ENCODE data around the gene CYP2A6. TPM values are rescaled to one million over a fixed set of nuclear protein-coding genes. Genes with fewer than 3 reads are reported as not detected.

CYP2A6 gene
- total RNA-seq, 2 experiments from 2014 or later = not detected

DNA sequence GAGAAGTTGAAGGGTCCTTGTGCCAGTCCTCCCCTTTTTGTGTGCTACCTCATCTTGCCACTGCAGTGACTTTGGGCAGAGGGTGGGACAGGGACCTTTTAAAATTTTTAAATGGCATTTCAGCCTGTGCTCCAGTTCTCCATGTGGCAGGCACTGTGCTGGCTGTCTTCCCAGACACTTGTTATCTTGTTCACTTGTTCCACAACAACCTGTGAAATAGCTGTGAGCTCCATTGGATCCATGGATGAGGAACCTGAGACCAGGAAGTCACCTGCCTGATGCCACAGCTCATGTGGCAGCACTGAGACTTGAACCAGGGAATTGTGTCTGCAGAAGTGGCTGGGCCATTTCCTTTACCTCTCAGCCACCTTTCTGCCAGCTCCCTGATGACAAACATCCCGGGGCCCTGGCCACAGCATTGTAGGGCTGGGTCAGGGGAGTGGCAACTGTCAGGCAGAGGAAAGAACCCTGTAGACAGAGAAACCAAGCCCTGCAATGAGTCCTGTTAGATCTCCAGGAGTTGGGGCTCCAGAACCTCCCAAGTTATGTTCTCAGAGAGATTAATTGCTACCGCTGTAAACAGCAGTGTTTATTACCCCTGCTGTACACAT lies 44.9 kb downstream of the CYP2A6 start:
- Mint-ChIP-seq H3K27ac (peak overlapping the region; percentile 93), H3K4me1 (peaks cover 73% of the 10 kb centered on the region), H3K9me3 (ENCODE audit: low read depth) (no peaks in the 10 kb centered on the region), H3K27me3 (no peaks in the 10 kb centered on the region), H3K36me3 (ENCODE audit: low read depth) (peaks cover 39% of the 10 kb centered on the region), H3K4me3 (peak overlapping the region; percentile 91)
- ChIA-PET POLR2A (interaction anchor here (1.4 kb wide), 1 partner anchor 27 kb away, joined by 4 read pairs; the partner anchor contains the start of gene RAB4B), CTCF (interaction anchor here (0.6 to 2.5 kb wide), 10 partner anchors 19 to 1905 kb away, joined by 3 to 17 read pairs (median 4); partner anchors contain the start of genes COQ8B, ITPKC, NFKBIB and RAB4B)
- peak; percentile 61 for DNase-seq
- ATAC-seq = no peak
- intact Hi-C loops (cut with DNase I, micrococcal nuclease) = no loop called here

DNA sequence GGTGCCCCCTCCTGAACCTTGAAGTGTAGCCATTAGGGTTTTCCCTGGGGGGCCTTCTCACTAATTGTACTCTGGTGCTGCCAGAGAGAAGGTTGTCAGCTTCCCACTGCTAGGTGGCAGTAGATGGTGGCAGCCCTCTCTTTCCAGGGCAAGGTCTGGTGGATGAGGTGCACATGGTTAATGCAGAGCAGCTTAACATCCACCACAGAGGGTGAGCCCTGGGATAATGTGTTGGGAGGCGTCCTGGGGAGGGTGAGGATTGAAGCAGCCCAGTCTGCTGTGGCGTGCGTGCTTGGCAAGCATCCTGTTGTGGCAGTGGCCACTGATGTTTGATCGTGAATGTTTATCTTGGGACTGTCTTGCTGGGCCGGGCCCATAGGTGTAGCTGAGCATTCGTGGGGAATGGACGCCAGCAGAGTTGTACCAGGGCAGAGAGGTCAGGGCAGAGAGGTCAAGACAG lies 45.4 kb downstream of the CYP2A6 start:
- Mint-ChIP-seq H3K27ac (peak overlapping the region; percentile 93), H3K27me3 (no peaks in the 10 kb centered on the region), H3K4me3 (peak overlapping the region; percentile 91), H3K36me3 (ENCODE audit: low read depth) (peaks cover 43% of the 10 kb centered on the region), H3K9me3 (ENCODE audit: low read depth) (no peaks in the 10 kb centered on the region), H3K4me1 (peaks cover 76% of the 10 kb centered on the region)
- ATAC-seq (no peak), DNase-seq (peak; percentile 36)
- ChIA-PET POLR2A (interaction anchor here (1.4 kb wide), 1 partner anchor 26 kb away, joined by 4 read pairs; the partner anchor contains the start of gene RAB4B), CTCF (interaction anchor here (0.6 to 2.5 kb wide), 6 partner anchors 19 to 1936 kb away, joined by 3 to 10 read pairs (median 3); no protein-coding TSS in a partner anchor)
- intact Hi-C loops (cut with DNase I, micrococcal nuclease) = loop anchor here in 1 of 2 experiments (5.0 kb wide), 1 partner anchor 973 kb away; the partner anchor contains the start of gene DYRK1B

DNA sequence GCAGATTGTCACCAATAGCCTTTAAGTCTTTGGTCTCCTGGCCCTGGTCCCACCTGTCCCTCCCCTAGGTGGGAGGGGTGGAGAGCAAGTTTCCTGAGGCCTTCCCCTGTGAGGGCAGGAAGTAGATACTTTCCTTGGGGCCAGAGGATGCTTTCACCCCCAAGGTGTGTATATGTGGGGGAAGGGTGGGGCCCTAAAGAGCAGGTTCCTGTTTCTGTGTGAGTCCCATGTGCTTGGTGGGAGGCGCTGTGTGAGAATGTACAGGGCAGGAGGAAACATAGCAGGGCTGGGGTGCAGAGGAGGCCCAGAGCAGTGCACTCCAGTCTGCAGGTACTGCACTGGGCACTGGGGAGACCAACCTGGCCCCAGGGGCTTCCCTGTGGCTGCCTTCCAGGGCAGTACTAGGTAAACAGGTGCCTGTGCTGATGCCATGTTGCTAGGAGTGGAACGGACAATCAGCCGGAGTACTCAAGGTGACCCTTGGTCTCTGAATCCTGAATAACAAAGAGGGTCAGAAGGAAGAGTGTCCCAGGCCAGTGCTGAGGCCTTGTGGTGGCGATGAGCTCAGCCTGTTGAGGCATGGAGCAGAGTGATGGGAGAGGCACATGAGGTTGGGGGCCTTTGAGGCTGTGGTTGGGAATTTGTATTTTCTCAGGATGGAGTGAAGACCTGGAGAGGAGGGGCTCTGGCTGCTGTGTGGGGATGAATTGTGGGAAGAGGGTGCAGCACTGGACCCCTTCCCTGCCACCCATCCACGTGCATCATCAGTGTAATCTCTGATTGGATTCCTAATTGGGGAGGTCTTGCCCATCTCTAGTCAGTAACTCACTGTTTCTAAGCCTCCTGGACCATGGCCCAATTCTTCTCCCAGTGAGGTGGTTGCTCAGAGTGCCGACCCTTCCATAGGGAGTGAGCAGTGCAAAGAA lies 46.1 kb downstream of the CYP2A6 start:
- peak; percentile 80 for DNase-seq
- CTCF ChIA-PET = interaction anchor here (0.6 to 2.0 kb wide), 5 partner anchors 20 to 1935 kb away, joined by 3 to 7 read pairs (median 3); partner anchors contain the start of genes ACTMAP, COQ8B and ITPKC
- Mint-ChIP-seq H3K36me3 (ENCODE audit: low read depth) (peaks cover 43% of the 10 kb centered on the region), H3K27ac (peak overlapping the region; percentile 93), H3K27me3 (no peaks in the 10 kb centered on the region), H3K9me3 (ENCODE audit: low read depth) (no peaks in the 10 kb centered on the region), H3K4me3 (peak overlapping the region; percentile 91), H3K4me1 (peaks cover 76% of the 10 kb centered on the region)
- intact Hi-C loops (cut with DNase I, micrococcal nuclease) = loop anchor here in 1 of 2 experiments (5.0 kb wide), 1 partner anchor 972 kb away; the partner anchor contains the start of gene DYRK1B
- POLR2A ChIA-PET = interaction anchor here (0.6 to 1.4 kb wide), 4 partner anchors 26 to 189 kb away, joined by 3 to 4 read pairs (median 4); partner anchors contain the start of genes ACTMAP and RAB4B
- peak; percentile 63 for ATAC-seq

DNA sequence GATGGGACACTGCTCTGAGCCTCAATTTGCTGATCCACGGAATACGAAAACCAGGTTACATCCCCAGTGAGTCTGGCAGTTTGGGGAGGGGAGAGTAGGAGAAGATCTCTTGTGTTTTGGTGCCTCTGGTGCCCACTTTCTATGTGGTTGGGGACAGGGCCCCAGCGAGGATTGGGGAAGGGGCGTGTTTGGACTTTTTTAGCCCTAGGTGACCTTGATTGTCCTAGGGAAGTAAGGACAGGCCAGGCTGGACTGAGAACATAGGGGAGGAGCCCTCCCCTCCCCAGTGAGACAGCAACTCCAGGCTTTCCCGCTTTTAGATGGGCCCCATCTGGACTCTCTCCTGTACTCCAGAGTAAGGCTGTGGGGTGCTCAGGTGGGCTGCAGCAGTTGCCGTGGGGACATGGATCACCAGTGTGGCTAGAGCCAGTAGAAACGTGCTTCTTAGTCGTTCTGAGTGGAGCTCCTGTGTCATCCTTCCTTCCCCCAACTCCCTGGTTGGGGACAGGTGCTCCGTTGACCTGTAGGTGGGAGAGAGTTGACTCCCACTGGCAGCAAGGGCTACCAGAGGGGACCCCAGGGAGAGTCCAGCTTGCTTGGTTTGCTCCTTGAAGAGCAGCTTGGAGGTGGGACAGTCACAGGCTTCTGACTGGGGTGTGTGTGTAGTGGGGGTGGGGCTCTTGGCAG lies 46.9 kb downstream of the CYP2A6 start:
- Mint-ChIP-seq H3K9me3 (ENCODE audit: low read depth) (no peaks in the 10 kb centered on the region), H3K4me1 (peaks cover 79% of the 10 kb centered on the region), H3K27ac (peak overlapping the region; percentile 93), H3K36me3 (ENCODE audit: low read depth) (peaks cover 41% of the 10 kb centered on the region), H3K4me3 (peak overlapping the region; percentile 91), H3K27me3 (no peaks in the 10 kb centered on the region)
- ChIA-PET POLR2A (interaction anchor here (0.6 to 1.0 kb wide), 3 partner anchors 48 to 188 kb away, joined by 3 to 4 read pairs (median 4); partner anchors contain the start of gene ACTMAP), CTCF (interaction anchor here (0.6 to 1.1 kb wide), 4 partner anchors 45 to 379 kb away, joined by 3 to 7 read pairs (median 3); partner anchors contain the start of genes ACTMAP, COQ8B and ITPKC)
- DNase-seq = no peak
- intact Hi-C loops (cut with DNase I, micrococcal nuclease) = loop anchor here in 1 of 2 experiments (5.0 kb wide), 1 partner anchor 971 kb away; the partner anchor contains the start of gene DYRK1B
- no peak for ATAC-seq

DNA sequence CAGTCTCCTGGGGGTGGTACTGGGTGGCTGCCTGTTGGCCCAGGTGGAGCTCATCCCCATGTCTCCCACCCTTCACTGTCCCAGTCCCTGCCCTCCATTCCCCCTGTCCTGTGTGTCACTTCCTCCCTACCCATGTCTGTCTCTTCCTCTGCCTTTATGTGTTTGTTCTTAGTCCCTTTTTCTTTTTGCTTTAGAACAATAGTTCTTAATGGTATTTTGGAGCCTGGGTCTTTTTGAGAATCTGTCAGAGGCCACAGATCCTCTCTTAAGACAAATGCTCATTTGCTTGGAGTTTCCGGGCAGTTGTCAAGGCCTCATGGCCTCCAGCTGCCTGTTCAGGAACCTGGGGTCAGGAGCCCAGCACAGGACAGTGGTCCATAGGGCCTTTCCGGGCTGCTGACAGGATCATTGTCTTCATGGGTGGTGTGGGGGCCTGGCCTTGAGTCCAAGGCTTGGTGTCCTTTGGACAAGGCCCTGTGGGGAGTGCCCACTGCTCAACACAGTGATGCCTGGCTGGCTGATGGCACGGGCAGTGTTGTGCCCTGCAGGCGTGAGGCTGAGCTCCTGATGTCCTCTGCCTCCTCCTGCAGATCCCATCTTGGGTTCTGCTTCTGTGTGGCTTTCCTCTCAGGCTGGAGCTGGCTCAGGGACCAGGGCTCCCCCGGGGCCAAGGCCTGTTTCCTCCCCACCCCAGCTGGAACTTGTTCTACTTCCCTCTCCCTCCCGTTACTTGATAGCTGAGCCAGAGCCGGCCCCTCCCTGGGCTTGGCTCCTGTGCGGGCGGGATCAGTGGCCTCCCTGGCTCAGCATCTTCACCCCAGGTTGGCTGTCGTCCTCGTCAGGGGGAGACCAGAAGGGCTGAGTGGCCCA lies 47.7 kb downstream of the CYP2A6 start:
- CTCF ChIA-PET = interaction anchor here (0.6 to 1.1 kb wide), 5 partner anchors 24 to 378 kb away, joined by 3 to 7 read pairs (median 3); partner anchors contain the start of genes ACTMAP, COQ8B, ITPKC and RAB4B
- DNase-seq (peak; percentile 13), ATAC-seq (no peak)
- H3K36me3 Mint-ChIP-seq (ENCODE audit: low read depth) = peaks cover 40% of the 10 kb centered on the region
- intact Hi-C loops (cut with DNase I, micrococcal nuclease) = loop anchor here in 1 of 2 experiments (5.0 kb wide), 1 partner anchor 970 kb away; the partner anchor contains the start of gene DYRK1B
- peaks cover 82% of the 10 kb centered on the region for H3K4me1 Mint-ChIP-seq
- POLR2A ChIA-PET = interaction anchor here (0.6 to 1.0 kb wide), 2 partner anchors 24 to 52 kb away, joined by 3 to 4 read pairs; partner anchors contain the start of gene ACTMAP
- no peaks in the 10 kb centered on the region for H3K27me3 Mint-ChIP-seq
- H3K4me3 Mint-ChIP-seq = peak overlapping the region; percentile 91
- H3K27ac Mint-ChIP-seq = peak overlapping the region; percentile 93
- H3K9me3 Mint-ChIP-seq (ENCODE audit: low read depth) = no peaks in the 10 kb centered on the region

DNA sequence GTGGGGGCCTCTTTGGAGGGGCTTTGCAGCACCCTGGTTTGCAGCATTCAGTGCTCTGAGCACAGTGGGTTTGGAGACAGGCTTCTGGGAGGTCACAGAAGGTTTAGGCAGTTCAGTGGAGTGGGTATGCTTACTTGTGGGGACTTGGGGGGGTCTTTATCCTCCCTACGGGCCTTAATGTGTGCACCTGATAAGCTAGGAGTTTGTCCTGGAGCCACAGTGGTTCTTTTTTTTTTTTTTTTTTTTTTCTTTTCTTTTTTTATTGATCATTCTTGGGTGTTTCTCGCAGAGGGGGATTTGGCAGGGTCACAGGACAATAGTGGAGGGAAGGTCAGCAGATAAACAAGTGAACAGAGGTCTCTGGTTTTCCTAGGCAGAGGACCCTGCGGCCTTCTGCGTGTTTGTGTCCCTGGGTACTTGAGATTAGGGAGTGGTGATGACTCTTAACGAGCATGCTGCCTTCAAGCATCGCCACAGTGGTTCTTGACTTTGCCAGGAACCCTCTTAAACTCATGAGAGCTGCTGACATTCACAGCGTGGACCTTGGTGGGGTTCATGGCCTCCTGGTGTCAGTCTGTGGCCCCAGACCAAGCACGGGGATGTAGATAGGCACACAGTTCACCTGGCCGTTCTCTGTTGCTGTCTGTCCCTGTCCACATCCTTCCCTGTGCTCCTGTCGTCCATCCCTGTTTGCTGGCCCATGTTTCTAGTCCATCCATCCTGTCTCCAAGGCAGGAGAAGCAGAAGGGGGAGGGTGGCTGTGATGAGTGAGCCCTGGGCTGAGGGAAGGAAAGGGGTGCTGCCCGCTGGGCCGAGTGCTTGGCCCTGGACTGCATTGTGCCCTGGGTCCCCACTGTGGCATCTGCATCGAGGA lies 48.6 kb downstream of the CYP2A6 start:
- Mint-ChIP-seq H3K27me3 (no peaks in the 10 kb centered on the region), H3K27ac (peak overlapping the region; percentile 93), H3K4me1 (peaks cover 80% of the 10 kb centered on the region), H3K36me3 (ENCODE audit: low read depth) (peaks cover 32% of the 10 kb centered on the region), H3K4me3 (peak overlapping the region; percentile 91), H3K9me3 (ENCODE audit: low read depth) (no peaks in the 10 kb centered on the region)
- intact Hi-C loops (cut with DNase I, micrococcal nuclease) = loop anchor here in 1 of 2 experiments (5.0 kb wide), 1 partner anchor 969 kb away; the partner anchor contains the start of gene DYRK1B
- ChIA-PET CTCF (interaction anchor here (1.1 kb wide), 1 partner anchor 24 kb away, joined by 3 read pairs; the partner anchor contains the start of gene RAB4B), POLR2A (no interaction called here)
- DNase-seq (no peak), ATAC-seq (no peak)

DNA sequence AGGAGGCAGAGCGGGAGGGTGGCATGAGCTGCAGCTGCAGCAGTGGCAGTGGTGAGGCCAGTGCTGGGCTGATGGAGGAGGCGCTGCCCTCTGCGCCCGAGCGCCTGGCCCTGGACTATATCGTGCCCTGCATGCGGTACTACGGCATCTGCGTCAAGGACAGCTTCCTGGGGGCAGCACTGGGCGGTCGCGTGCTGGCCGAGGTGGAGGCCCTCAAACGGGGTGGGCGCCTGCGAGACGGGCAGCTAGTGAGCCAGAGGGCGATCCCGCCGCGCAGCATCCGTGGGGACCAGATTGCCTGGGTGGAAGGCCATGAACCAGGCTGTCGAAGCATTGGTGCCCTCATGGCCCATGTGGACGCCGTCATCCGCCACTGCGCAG lies 49.3 kb downstream of the CYP2A6 start:
- POLR2A ChIA-PET = interaction anchor here (1.1 kb wide), 1 partner anchor 22 kb away, joined by 3 read pairs; no protein-coding TSS in a partner anchor
- CTCF ChIA-PET = interaction anchor here (1.1 kb wide), 1 partner anchor 23 kb away, joined by 3 read pairs; the partner anchor contains the start of gene RAB4B
- Mint-ChIP-seq H3K36me3 (ENCODE audit: low read depth) (peaks cover 31% of the 10 kb centered on the region), H3K27ac (no peak overlapping the region), H3K9me3 (ENCODE audit: low read depth) (no peaks in the 10 kb centered on the region), H3K4me3 (peak overlapping the region; percentile 91), H3K27me3 (no peaks in the 10 kb centered on the region), H3K4me1 (peaks cover 74% of the 10 kb centered on the region)
- ATAC-seq (no peak), DNase-seq (no peak)
- intact Hi-C loops (cut with DNase I, micrococcal nuclease) = loop anchor here in 1 of 2 experiments (5.0 kb wide), 1 partner anchor 969 kb away; the partner anchor contains the start of gene DYRK1B

DNA sequence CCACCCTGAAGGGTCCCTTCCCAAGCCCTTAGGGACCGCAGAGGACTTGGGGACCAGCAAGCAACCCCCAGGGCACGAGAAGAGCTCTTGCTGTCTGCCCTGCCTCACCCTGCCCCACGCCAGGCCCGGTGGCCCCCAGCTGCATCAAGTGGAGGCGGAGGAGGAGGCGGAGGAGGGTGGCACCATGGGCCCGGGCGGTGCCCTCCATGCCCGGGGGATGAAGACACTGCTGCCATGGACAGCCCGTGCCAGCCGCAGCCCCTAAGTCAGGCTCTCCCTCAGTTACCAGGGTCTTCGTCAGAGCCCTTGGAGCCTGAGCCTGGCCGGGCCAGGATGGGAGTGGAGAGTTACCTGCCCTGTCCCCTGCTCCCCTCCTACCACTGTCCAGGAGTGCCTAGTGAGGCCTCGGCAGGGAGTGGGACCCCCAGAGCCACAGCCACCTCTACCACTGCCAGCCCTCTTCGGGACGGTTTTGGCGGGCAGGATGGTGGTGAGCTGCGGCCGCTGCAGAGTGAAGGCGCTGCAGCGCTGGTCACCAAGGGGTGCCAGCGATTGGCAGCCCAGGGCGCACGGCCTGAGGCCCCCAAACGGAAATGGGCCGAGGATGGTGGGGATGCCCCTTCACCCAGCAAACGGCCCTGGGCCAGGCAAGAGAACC lies 49.8 kb downstream of the CYP2A6 start:
- H3K9me3 Mint-ChIP-seq (ENCODE audit: low read depth) = no peaks in the 10 kb centered on the region
- peak overlapping the region; percentile 88 for H3K27ac Mint-ChIP-seq
- peaks cover 69% of the 10 kb centered on the region for H3K4me1 Mint-ChIP-seq
- peak overlapping the region; percentile 91 for H3K4me3 Mint-ChIP-seq
- ATAC-seq = no peak
- H3K36me3 Mint-ChIP-seq (ENCODE audit: low read depth) = peaks cover 31% of the 10 kb centered on the region
- CTCF ChIA-PET = no interaction called here
- DNase-seq = no peak
- intact Hi-C loops (cut with DNase I, micrococcal nuclease) = loop anchor here in 1 of 2 experiments (5.0 kb wide), 1 partner anchor 968 kb away; the partner anchor contains the start of gene DYRK1B
- POLR2A ChIA-PET = interaction anchor here (1.1 kb wide), 1 partner anchor 22 kb away, joined by 3 read pairs; no protein-coding TSS in a partner anchor
- no peaks in the 10 kb centered on the region for H3K27me3 Mint-ChIP-seq

Measured in activated CD4-positive, alpha-beta T cell treated with anti-CD3 and anti-CD28 coated beads for 36 hours (primary cell).